Measurements from ENCODE around the gene HYAL3. TPM values are rescaled to one million over a fixed set of nuclear protein-coding genes. Genes with fewer than 3 reads are reported as not detected.

HYAL3 gene
- total RNA-seq, 1 experiment from 2014 or later, result 10.2 TPM

DNA sequence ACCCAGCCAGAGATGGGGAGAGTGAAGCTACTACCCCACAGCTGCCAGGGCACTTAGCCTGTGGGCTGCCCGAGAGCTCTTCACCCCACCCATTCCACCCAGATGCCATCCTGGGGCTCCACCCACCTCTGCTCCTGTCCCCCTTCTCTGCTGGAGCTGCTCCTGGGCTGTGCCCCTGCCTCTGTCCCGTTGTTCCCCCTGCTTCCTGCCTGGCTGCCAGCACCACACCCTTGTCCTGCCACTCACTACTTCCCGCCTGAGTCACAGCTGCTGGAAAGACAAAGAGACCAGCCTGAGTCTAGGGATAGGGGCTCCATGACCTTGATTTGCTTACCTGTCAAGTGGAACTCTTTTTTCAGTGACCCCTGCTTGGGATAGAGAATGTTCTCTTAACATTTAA is 50.8 kb downstream of the HYAL3 start:
- H3K27ac ChIP-seq, result peak overlapping the region; percentile 16; the same call in 1 of the 2 replicates
- H3K4me2 ChIP-seq, result peak overlapping the region; percentile 23; the same call in 1 of the 2 replicates
- H3K27me3 ChIP-seq (ENCODE audit: insufficient read depth, low read depth), result no peaks in the 10 kb centered on the region
- H3K4me1 ChIP-seq (replicated peaks; ENCODE audit: insufficient read depth), result peaks cover 33% of the 10 kb centered on the region
- POLR2A ChIA-PET (ENCODE audit: unreplicated experiment), result interaction anchor here (0.6 to 1.2 kb wide), 3 partner anchors 13 to 374 kb away, joined by 3 to 6 read pairs (median 4); no protein-coding TSS in a partner anchor
- no peaks in the 10 kb centered on the region; the same call in 1 of the 2 replicates for H4K20me1 ChIP-seq (ENCODE audit: insufficient read depth)
- BruUV-seq (replicated peaks), result no TSS peak
- no peak overlapping the region for H2AFZ ChIP-seq
- peak; percentile 32 to 74 for DNase-seq
- no peak overlapping the region for H3K4me3 ChIP-seq
- CTCF ChIA-PET, result interaction anchor here (0.5 to 1.0 kb wide), 2 partner anchors 10 to 15 kb away, joined by 3 to 5 read pairs; no protein-coding TSS in a partner anchor
- no peaks in the 10 kb centered on the region for H3K36me3 ChIP-seq (ENCODE audit: low read depth)
- peaks cover 20% of the 10 kb centered on the region for H3K79me2 ChIP-seq (ENCODE audit: low read depth)
- H3F3A ChIP-seq (ENCODE audit: insufficient read depth, low read depth), result peaks cover 29% of the 10 kb centered on the region
- no peak for TF ChIP-seq EZH2 (IDR thresholded peaks at IDR 0.05; ENCODE audit: low read depth)
- TF ChIP-seq, protein P1, sequence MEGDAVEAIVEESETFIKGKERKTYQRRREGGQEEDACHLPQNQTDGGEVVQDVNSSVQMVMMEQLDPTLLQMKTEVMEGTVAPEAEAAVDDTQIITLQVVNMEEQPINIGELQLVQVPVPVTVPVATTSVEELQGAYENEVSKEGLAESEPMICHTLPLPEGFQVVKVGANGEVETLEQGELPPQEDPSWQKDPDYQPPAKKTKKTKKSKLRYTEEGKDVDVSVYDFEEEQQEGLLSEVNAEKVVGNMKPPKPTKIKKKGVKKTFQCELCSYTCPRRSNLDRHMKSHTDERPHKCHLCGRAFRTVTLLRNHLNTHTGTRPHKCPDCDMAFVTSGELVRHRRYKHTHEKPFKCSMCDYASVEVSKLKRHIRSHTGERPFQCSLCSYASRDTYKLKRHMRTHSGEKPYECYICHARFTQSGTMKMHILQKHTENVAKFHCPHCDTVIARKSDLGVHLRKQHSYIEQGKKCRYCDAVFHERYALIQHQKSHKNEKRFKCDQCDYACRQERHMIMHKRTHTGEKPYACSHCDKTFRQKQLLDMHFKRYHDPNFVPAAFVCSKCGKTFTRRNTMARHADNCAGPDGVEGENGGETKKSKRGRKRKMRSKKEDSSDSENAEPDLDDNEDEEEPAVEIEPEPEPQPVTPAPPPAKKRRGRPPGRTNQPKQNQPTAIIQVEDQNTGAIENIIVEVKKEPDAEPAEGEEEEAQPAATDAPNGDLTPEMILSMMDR (conservative IDR thresholded peaks at IDR 0.05), result no peak
- no peaks in the 10 kb centered on the region for H3K9me2 ChIP-seq (ENCODE audit: insufficient read depth)
- H3K9me3 ChIP-seq (ENCODE audit: insufficient read depth, low read depth), result no peaks in the 10 kb centered on the region
- intact Hi-C loops (cut with micrococcal nuclease; ENCODE audit: unreplicated experiment), result no loop called here

DNA sequence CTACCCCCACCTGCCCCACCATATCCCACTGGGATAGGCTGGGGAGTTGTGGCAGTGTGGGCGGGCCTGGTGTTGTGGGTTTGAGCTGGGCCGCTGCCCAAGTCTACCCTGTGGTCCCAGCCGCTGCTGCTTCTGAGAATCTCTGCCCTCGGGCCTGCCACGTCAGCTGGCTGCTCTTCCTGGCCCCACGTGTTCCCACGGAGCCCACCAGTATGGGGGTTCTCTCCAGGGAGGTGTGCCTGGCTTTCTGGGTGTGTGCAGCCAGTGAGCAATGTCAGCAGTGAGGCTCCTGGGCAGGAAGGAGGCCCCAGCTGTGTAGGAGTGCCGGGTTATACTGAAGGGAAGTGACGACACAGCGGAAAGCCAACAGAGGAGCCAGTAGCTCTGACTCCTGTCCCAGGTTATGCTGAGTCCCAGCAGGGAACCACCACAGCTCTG is 52.7 kb downstream of the HYAL3 start:
- Histone ChIP-seq H4K20me1 (ENCODE audit: insufficient read depth) (no peaks in the 10 kb centered on the region; the same call in 1 of the 2 replicates), H3K36me3 (ENCODE audit: low read depth) (no peaks in the 10 kb centered on the region), H3K4me3 (peak overlapping the region; percentile 6; the same call in 1 of the 2 replicates), H3K79me2 (ENCODE audit: low read depth) (peaks cover 20% of the 10 kb centered on the region), H3K4me1 (replicated peaks; ENCODE audit: insufficient read depth) (peaks cover 33% of the 10 kb centered on the region), H3K4me2 (peak overlapping the region; percentile 64), H3K9me2 (ENCODE audit: insufficient read depth) (no peaks in the 10 kb centered on the region), H3K27ac (peak overlapping the region; percentile 84), H2AFZ (peak overlapping the region; percentile 58; the same call in 1 of the 2 replicates), H3F3A (ENCODE audit: insufficient read depth, low read depth) (peaks cover 31% of the 10 kb centered on the region), H3K9me3 (ENCODE audit: insufficient read depth, low read depth) (no peaks in the 10 kb centered on the region), H3K27me3 (ENCODE audit: insufficient read depth, low read depth) (no peaks in the 10 kb centered on the region)
- TF ChIP-seq, protein P1 (conservative IDR thresholded peaks at IDR 0.05), result peak; percentile 40; the same call in 1 of the 2 replicates
- no peak for TF ChIP-seq EZH2 (IDR thresholded peaks at IDR 0.05; ENCODE audit: low read depth)
- ChIA-PET CTCF (interaction anchor here (0.6 to 1.4 kb wide), 12 partner anchors 8 to 106 kb away, joined by 3 to 22 read pairs (median 4); partner anchors contain the start of genes GNAI2, HYAL3 and NAA80), POLR2A (ENCODE audit: unreplicated experiment) (interaction anchor here (0.8 to 1.1 kb wide), 3 partner anchors 11 to 91 kb away, joined by 3 to 10 read pairs (median 5); partner anchors contain the start of gene GNAI2)
- peak; percentile 80 to 86 for DNase-seq
- intact Hi-C loops (cut with micrococcal nuclease; ENCODE audit: unreplicated experiment), result loop anchor here (1.0 kb wide), 1 partner anchor 19 kb away; no protein-coding TSS in a partner anchor
- BruUV-seq (replicated peaks), result no TSS peak

DNA sequence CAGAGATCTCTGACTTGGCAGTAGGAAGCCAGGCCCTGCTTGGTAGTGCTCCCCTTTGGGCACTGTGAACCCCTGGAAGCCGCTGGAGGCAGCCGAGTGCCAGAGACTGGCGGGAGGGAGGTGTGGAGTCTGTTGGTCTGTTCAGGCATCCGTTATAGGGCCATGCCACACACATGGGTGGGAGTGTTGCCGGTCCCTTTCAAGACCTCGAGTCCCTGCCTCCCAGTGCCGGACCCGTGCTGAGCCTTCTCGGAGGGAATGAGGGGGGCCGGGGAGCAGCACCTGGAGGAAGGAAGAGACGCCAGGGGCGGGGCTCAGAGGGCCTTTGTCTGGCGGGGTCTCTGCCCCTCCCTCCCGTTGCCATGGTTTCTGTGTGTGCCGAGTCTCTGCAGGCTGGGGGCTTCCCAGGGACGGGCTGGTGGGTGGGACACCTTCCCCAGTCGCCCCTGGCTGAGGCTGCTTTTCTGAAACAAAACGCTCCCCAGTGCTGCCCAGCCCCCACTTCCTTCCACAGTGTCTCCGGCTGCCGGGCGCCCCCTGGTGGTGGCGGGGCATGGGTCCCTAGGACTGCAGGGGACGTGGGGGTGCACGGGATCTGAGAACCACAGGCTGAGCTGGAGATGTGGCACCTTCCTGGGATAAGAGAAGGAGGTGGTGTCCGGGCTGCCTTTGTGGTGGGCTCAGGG is 53.2 kb downstream of the HYAL3 start:
- Histone ChIP-seq H3K79me2 (ENCODE audit: low read depth) (peaks cover 20% of the 10 kb centered on the region), H4K20me1 (ENCODE audit: insufficient read depth) (no peaks in the 10 kb centered on the region; the same call in 1 of the 2 replicates), H3K36me3 (ENCODE audit: low read depth) (no peaks in the 10 kb centered on the region), H3K27ac (peak overlapping the region; percentile 84), H3K27me3 (ENCODE audit: insufficient read depth, low read depth) (no peaks in the 10 kb centered on the region), H3K4me1 (replicated peaks; ENCODE audit: insufficient read depth) (peaks cover 33% of the 10 kb centered on the region), H3K4me3 (peak overlapping the region; percentile 6; the same call in 1 of the 2 replicates), H3K9me2 (ENCODE audit: insufficient read depth) (no peaks in the 10 kb centered on the region), H3K4me2 (peak overlapping the region; percentile 64), H3K9me3 (ENCODE audit: insufficient read depth, low read depth) (no peaks in the 10 kb centered on the region), H2AFZ (peak overlapping the region; percentile 58; the same call in 1 of the 2 replicates), H3F3A (ENCODE audit: insufficient read depth, low read depth) (peaks cover 31% of the 10 kb centered on the region)
- POLR2A ChIA-PET (ENCODE audit: unreplicated experiment), result interaction anchor here (0.8 to 1.1 kb wide), 3 partner anchors 10 to 91 kb away, joined by 3 to 10 read pairs (median 5); partner anchors contain the start of gene GNAI2
- peak; percentile 64 to 91 for DNase-seq
- intact Hi-C loops (cut with micrococcal nuclease; ENCODE audit: unreplicated experiment), result loop anchor here (1.0 kb wide), 1 partner anchor 19 kb away; no protein-coding TSS in a partner anchor
- TF ChIP-seq, protein P1 (conservative IDR thresholded peaks at IDR 0.05), result peak; percentile 96
- no peak for TF ChIP-seq EZH2 (IDR thresholded peaks at IDR 0.05; ENCODE audit: low read depth)
- CTCF ChIA-PET, result interaction anchor here (0.6 to 1.4 kb wide), 11 partner anchors 8 to 71 kb away, joined by 3 to 22 read pairs (median 5); partner anchors contain the start of genes GNAI2, HYAL3 and NAA80
- BruUV-seq (replicated peaks), result no TSS peak

Data from PC-9 (cell line).